ENCODE data around the gene NDUFC2. TPM values are rescaled to one million over a fixed set of nuclear protein-coding genes. Genes with fewer than 3 reads are reported as not detected.

The NDUFC2 gene
- total and polyA plus RNA-seq, 2 of the 13 experiments (the other 11 are each of a cell fraction or from before 2014, with no cell fraction given): 256 to 363 TPM

GRCh38 chr11:78072455-78072854 is 7.2 kb downstream of the NDUFC2 start (continued):
- TF ChIP-seq ZNF275 (CRISPR knock-in tag; IDR thresholded peaks at IDR 0.05; ENCODE audit: borderline replicate concordance) (no peak), CENPBD1 (CRISPR knock-in tag; IDR thresholded peaks at IDR 0.05; ENCODE audit: borderline replicate concordance, low read depth) (no peak), HOXD1 (CRISPR knock-in tag; IDR thresholded peaks at IDR 0.05) (no peak), GTF3A (CRISPR knock-in tag; conservative IDR thresholded peaks at IDR 0.05) (no peak), ZNF703 (CRISPR knock-in tag; IDR thresholded peaks at IDR 0.05; ENCODE audit: borderline replicate concordance) (no peak), SNAPC4 (CRISPR knock-in tag; IDR thresholded peaks at IDR 0.05) (no peak), PCBP1 (IDR thresholded peaks at IDR 0.05; ENCODE audit: borderline replicate concordance, low read depth, low read length) (no peak), NCOA2 (CRISPR knock-in tag; IDR thresholded peaks at IDR 0.05) (no peak; the same call in 1 of the 2 replicates), ZBTB39 (CRISPR knock-in tag; IDR thresholded peaks at IDR 0.05) (no peak), ZNF136 (CRISPR knock-in tag; IDR thresholded peaks at IDR 0.05; ENCODE audit: low read depth) (no peak), RFXANK (CRISPR knock-in tag; IDR thresholded peaks at IDR 0.05) (no peak), ATF5 (CRISPR knock-in tag; IDR thresholded peaks at IDR 0.05; ENCODE audit: low read depth) (no peak), TIGD3 (CRISPR knock-in tag; IDR thresholded peaks at IDR 0.05; ENCODE audit: borderline replicate concordance) (no peak), SOX6 (IDR thresholded peaks at IDR 0.05) (no peak), SOX6 (CRISPR knock-in tag; IDR thresholded peaks at IDR 0.05) (peak; percentile 26; the same call in 1 of the 2 replicates), ZNF577 (CRISPR knock-in tag; IDR thresholded peaks at IDR 0.05; ENCODE audit: borderline replicate concordance, low read depth) (no peak), ZFYVE20 (CRISPR knock-in tag; IDR thresholded peaks at IDR 0.05; ENCODE audit: borderline replicate concordance, low read depth) (no peak), MED1 (CRISPR knock-in tag; IDR thresholded peaks at IDR 0.05) (0 out of 2 replicates have a peak, but pooled peaks have one; percentile 25), CREM (IDR thresholded peaks at IDR 0.05) (no peak), CREM (CRISPR knock-in tag; IDR thresholded peaks at IDR 0.05) (no peak)
